Myometrial cell (primary cell): Measurements from ENCODE around the gene HLCS. TPM values are rescaled to one million over a fixed set of nuclear protein-coding genes. Genes with fewer than 3 reads are reported as not detected.

Source experiments
- total RNA-seq: library from RNA; depleted of rRNA; stranded (reverse); fragments of >200 nt; gene quantifications from 2 replicates; pipeline ENCODE4 v1.2.3, GENCODE V29; 2015

The HLCS gene
- 28.3 and 40.2 TPM in 2 replicates for total RNA-seq

DNA sequence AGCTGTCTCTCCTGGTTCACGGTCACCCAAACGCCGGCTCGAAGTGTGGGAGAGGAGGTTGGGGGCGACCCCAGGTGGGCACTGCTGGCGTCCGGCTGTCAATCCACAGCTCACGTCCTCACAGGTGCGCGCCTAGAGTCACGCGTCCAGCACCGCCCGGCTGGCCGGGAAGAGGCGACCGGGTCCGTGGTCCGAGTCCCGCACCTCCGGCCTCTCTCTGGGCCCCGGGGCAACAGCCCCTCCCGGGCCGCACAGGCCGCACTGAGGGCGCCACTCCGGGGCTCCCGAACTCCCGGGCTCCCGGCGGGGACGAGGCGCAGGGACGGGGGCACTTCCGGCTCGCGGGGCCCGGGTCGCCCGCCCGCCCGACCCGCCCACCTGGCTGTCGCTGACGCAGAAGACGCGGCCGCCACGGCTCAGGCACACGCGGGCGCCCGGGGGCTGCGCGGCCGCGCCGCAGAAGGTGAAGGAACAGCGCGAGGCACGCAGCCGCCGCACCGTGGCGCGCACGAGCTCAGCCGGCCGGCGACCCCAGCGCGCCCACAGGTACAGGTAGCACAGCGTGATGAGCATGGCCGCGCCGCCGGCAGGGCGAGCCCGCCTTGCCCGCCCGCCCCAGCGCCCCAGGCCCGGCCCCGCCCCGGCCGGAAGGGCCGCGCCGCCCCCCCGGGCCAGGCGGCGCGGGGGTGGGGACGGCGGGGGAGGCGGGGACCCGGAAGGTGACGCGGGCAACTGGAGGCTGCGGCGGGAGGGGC, at the start of gene HLCS:
TSS of gene HLCS (minus strand) at position 604 of the 755 bp plus-strand sequence. CDS start at position 573, 31 bp downstream.

DNA sequence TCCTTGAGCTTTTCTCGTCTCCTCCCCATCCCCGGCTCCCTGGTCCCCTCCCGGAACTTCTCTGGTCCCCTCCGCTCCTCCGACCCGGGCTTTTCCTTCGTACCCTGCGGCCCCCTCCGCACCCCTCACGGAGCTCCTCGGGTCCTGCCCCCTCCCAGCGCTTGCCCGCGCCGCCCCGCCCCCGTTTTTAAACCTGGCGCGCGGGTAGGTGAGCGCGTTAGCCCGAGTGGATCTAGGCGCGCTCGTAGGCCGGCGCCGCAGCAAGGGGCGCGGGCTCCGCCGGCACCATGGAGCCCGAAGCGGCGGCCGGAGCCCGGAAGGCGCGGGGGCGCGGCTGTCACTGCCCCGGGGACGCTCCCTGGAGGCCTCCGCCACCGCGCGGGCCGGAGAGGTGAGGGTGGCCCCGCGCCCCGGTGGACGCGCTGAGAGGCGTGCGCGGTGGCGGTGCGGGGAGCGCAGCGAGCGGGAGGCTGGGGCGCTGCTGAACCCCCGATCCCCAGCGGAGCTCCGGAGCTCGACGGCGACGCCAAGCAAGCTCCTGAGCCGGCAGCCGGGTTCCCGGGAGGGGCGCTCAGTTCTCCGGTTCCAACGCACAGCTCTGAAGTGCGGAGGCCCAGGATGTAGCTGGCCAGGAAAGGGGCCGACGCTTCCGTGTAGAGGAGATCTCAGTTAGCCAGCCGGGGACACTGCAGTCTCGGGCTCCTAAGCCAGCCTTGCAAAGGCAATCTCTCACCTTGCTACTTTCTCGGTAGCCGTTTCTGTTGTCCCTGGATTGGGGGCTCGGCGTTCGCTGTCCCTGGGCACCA, 40.2 kb upstream of the HLCS start, which contains the start of gene RIPPLY3:
TSS of gene RIPPLY3 (plus strand) at position 217 of the 806 bp plus-strand sequence. CDS start at position 288, 71 bp downstream.

Other genes with a start within 250 kb of the HLCS start
- 0.29 TPM in 1 of 2 replicates, not detected in the other for gene RIPPLY3, start 40.0 kb upstream of the HLCS start, total RNA-seq
- 15.0 and 21.1 TPM in 2 replicates for gene PIGP, start 106.4 kb upstream of the HLCS start, total RNA-seq
- 87.4 and 116 TPM in 2 replicates for gene TTC3, start 106.6 kb upstream of the HLCS start, total RNA-seq